Measurements from ENCODE around the gene DDI2.
"Not testable (repeated sequence)": the region's sequence is repeated elsewhere in the genome, so short reads cannot be mapped to it uniquely, and the experiment has no call there.

DDI2 gene

GRCh38 chr1:15680131-15680530 is 62.9 kb downstream of the DDI2 start:
- DNase-seq (ENCODE audit: low read depth), result no peak

GRCh38 chr1:15680561-15681348 is 63.5 kb downstream of the DDI2 start:
- DNase-seq (ENCODE audit: low read depth), result no peak

GRCh38 chr1:15681349-15682292 is 64.4 kb downstream of the DDI2 start:
- DNase-seq (ENCODE audit: low read depth), result no peak

DNA sequence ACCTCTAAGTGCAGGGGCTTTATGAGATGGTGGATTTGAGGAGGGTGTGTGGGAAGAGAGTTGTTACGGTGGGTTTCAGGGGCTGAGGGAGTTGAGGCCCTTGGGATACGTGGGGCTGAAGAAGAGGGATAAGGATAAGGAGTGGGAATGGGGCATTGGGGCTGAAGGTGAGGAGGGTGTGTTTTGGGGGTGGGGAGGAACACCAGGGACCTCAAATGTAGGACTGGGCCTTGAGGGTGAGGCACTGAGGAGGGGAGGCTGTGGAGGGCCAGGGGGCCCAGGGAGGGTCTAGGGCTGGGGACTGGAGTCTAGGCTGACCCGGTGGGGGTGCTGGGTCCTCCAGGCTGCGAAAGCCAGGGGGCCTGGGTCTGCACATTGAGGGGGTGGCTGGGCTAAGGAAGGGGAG is 65.7 kb downstream of the DDI2 start:
- no peak for DNase-seq (ENCODE audit: low read depth)

DNA sequence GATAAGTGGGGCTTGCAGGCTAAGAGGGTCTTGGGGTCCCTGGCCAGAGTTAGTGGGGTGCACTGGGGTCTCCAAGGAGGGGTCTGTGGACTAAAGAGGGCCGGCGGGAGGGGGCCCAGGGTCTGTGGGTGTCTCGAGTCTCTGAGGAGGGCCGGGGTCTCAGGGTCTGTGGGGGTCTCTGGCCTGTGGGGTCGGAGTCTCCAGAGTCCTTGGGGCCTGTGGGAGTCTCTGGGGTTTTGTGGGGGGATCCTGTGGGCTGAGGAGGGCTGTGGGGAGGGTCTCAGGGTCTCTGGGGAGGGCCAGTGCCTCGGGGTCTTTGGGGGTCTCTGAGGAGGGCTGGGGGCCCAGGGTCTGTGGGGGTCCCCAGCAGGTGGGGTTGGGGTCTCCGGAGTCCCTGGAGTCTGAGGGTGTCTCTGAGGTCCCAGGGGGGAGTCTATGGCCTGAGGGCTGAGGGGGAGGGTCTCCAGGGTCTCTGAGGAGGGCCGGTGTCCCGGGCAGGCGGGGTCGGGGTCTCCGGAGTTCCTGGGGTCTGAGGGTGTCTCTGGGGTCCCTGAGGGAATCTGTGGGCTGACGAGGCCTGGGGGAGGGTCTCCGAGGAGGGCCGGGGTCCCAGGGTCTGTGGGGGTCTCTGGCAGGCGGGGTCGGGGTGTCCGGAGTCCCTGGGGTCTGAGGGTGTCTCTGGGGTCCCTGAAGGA is 66.2 kb downstream of the DDI2 start:
- DNase-seq (ENCODE audit: low read depth), result no peak

DNA sequence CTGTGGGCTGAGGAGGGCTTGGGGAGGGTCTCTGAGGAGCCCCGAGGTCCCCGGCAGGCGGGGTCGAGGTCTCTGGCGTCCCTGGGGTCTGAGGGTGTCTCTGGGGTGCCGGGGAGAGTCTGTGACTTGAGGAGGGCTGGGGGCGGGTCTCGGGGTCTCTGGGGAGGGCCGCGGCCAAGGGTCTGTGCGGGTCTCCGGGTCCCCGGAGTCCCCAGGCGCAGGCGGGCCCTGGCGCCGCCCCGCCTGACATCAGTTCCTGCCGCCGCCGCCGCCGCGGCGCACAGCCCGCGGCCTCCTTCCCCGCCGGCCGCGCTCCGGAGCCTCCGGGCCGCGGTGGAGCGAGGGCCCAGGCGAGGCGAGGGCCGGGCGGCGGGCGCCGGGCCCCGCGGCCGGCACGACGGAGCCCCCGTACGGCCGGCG is 66.8 kb downstream of the DDI2 start, which contains the start of gene PLEKHM2:
Gene PLEKHM2, plus strand, starts transcription at position 279 of the 420 bp plus-strand sequence. CDS start 239 bp downstream, outside the sequence.
- no peak for DNase-seq (ENCODE audit: low read depth)

DNA sequence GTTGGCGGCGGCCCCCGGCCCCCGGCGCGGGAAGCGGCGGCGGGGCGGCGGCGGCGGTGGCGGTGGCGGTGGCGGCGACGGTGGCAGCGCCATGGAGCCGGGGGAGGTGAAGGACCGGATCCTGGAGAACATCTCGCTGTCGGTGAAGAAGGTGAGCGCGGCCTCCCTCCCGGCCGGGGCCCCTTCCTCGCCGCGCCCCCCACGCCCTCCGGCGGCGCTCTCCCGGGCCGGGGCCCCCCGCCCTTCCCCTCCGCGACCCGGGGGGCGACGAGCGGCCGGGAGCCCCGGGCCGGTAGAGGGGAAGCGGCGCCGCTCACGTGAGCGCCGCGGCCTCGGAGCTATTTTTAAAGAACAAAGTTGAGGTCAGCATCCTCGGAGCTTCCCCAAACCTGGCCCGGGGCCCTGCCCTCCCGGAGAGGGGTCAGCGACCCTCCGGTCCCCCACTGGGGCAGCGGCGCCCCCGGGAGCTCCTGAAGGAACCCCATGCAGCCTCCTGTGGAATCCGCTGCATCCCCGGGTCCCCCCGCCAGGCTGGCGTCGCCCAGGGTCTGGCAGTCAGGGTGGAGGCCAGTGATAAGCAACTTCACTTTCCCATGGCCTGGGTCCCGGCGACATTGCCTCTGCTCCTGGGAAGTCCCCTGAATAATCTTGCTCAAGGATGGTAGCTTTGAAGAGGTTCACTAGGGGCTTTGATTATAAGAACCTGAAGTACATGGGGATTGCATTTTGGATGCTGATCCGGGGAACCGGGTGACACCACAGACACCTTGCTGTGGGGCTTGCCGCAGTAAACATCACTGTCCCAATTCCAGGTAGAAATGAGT is 67.4 kb downstream of the DDI2 start:
- DNase-seq (ENCODE audit: low read depth), result no peak

DNA sequence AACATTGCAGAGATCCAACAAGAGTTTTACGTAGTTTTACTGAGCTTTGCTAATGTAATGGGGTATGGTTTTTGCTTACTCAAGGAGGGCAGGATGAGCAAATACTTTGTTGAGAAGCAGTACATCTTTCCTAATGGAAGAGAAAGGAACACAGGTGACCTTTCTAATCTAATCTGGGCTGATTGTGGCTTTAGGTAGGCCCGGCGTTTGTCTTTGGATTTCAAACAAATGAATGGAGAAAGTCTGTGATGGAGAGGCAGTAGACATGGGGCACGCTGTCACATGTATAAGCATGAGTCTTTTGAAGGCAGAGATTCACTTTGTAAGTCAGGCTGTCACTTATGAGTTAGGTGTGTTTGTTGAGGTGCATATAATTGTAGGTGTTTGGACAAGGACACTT is 68.6 kb downstream of the DDI2 start:
- no peak for DNase-seq (ENCODE audit: low read depth)

- DNase-seq (ENCODE audit: low read depth), result no peak
Measured at GRCh38 chr1:15687446-15687845, 70.2 kb downstream of the DDI2 start.

DNA sequence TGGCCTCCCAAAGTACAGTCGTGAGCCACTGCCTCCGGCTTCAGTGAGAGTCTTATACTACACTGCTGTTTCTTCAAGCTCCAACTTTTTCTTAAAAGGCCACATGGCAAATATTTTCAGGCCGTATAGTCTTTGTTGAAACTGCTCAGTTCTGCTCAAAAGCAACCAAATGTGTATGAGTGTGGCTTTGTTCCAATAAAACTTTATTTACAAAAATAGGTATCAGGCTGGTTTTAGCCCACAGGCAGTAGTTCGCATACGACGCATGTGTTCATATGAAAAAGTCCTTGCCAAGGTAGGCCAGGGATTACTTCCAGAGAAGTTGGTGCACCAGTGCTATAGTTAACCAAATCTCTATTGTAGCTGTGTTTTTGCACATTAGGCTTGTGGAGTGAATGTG is 73.1 kb downstream of the DDI2 start:
- DNase-seq (ENCODE audit: low read depth), result no peak

DNA sequence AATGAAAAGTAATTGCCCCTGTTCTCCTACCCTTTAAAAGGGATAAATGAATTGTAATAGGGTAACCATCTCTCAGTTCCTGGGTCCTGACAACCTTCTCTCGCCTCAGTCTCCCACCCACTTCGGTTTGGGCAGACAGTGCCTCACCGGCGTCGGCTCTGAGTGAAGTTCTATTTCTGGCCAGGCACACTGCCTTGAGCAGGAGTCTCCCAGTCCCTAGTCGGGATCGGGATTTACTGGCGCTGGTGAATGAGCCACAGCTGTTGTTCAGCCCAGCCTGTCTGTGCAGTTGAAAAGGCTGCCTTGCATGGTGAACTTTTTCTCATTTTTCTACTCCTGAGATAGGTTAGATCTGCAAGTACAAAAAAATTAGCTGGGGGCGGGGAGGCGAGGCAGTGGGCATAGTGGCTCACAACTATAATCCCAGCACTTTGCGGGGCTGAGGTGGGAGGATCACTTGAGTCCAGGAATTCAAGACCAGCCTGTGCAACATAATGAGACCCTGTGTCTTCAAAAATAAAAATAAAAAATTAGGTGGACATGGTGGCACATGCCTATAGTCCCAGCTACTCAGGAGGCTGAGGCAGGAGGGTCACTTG is 74.3 kb downstream of the DDI2 start:
- DNase-seq (ENCODE audit: low read depth), result no peak

- no peak for DNase-seq (ENCODE audit: low read depth)
Measured at GRCh38 chr1:15692121-15692682, 74.9 kb downstream of the DDI2 start.

DNA sequence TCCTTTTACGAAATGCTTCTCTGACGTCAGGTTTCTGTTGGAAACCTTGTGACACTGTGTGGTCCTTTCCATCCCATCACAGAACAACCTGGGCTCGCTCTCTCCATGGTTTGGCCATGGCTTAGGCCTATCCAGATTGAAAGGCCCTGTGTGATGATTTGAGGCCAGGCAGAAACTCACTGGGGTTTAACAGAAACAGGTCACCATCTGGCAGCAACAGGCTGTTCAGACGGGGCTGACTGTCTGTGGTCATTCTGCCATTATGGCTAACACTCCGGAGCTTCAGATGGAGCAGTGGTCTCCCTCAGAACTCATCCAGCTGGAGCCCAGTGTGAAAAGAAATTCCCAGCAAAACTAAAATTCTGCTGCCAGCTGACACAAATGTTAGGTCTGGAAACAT is 76.1 kb downstream of the DDI2 start:
- no peak for DNase-seq (ENCODE audit: low read depth)

GRCh38 chr1:15696956-15697521 is 79.8 kb downstream of the DDI2 start:
- no peak for DNase-seq (ENCODE audit: low read depth)

DNA sequence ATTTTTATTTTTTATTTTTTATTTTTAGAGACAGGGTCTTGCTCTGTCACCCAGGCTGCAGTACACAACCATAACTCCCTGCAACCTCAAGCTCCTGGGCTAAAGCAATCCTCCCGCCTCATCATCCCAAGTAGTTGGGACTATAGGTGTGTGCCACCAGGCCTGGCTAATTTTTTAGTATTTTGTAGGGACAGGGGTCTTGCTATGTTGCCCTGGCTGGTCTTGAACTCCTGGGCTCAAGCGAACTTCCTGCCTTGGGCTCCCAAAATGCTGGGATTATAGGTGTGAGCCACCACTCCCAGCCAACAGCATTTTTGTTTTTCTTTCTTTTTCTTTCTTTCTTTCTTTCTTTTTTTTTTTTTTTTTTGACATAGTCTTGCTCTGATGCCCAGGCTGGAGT is 80.9 kb downstream of the DDI2 start:
- DNase-seq (ENCODE audit: low read depth), result no peak

DNA sequence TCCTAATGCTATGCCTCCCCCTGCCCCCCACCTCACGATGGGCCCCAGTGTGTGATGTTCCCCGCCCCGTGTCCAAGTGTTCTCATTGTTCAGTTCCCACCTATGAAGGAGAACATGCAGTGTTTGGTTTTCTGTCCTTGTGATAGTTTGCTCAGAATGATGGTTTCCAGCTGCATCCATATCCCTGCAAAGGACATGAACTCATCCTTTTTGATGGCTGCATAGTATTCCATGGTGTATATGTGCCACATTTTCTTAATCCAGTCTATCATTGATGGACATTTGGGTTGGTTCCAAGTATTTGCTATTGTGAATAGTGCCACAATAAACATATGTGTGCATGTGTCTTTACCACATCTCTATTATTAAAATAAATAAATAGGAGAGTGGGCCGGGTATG is 82.1 kb downstream of the DDI2 start:
- not testable (repeated sequence) for DNase-seq (ENCODE audit: low read depth)

DNA sequence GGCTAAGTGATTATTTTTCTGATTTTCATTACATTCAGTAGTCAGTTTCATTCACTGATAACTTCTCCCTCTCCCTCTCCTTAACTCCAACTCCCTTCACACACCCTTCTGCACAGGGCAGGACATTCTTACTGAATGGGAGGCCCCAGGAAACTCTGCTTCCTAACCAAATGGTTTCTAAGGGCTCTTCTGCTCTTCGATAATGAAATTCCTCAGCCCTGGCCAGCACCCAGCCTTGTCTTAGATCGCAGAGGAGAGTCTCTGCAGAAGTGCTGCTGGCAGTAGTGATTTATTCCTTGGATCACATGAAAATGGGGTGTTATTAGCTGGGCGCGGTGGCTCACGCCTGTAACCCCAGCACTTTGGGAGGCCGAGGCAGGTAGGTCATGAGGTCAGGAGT is 83.2 kb downstream of the DDI2 start:
- no peak for DNase-seq (ENCODE audit: low read depth)

- no peak for DNase-seq (ENCODE audit: low read depth)
Measured at GRCh38 chr1:15701784-15702183, 84.5 kb downstream of the DDI2 start.

GRCh38 chr1:15702722-15703550 is 85.7 kb downstream of the DDI2 start:
- no peak for DNase-seq (ENCODE audit: low read depth)

Measured in stimulated activated CD8-positive, alpha-beta memory T cell treated with anti-CD3 and anti-CD28 coated beads, Interleukin-4, amount 100 ng/mL, for 24 hours (primary cell).